ENCODE results near the gene NKD1.

DNA sequence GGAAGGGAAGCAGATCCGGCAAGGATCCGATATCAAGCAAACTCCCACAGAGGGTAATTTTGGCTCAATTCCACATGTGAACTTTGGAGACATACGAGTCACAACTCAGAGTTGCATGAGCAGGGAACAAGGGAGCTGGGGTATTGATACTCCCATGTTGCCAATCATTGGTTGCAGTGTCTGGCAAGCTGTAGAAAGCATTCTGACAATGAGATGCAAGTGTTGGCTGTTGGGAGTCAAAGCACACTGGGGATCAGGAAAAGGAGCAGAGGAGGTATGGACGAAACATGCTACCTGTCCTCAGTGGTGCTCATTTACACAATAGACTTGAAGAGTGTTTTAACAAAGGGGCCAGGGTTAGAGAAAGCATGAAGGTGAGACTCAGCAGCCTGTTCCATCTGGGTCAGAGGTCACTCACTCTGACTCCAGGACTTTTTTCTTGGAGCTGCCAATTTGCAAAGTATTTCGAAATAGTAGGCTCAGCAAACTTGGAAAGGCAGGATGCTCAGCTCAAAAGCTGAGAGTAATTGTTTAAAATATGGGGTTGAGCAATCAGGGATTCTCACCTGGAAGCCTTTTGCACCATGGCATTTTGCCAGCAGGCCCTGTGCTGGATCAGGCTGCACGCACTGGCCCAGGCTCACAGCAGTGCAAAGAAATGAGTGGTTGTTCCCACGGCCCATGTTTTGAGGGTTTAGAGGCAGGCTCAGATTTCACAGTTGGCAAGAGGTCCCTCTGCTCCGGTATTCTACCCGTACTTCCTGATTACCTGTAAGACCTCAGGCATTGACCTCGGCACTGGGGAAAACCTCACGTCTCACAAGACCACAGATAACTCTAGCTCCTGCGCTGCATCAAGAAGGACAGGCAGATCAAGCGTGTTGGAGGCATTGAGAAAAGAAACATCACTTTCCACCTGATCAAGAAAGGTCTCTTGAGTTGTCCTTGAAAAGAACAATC is 17.6 kb upstream of the NKD1 start:
- TF ChIP-seq POLR2A (IDR thresholded peaks at IDR 0.05) (no peak), EP300 (IDR thresholded peaks at IDR 0.05) (no peak), POLR2AphosphoS5 (IDR thresholded peaks at IDR 0.05) (no peak)
- TF ChIP-seq, protein P1, sequence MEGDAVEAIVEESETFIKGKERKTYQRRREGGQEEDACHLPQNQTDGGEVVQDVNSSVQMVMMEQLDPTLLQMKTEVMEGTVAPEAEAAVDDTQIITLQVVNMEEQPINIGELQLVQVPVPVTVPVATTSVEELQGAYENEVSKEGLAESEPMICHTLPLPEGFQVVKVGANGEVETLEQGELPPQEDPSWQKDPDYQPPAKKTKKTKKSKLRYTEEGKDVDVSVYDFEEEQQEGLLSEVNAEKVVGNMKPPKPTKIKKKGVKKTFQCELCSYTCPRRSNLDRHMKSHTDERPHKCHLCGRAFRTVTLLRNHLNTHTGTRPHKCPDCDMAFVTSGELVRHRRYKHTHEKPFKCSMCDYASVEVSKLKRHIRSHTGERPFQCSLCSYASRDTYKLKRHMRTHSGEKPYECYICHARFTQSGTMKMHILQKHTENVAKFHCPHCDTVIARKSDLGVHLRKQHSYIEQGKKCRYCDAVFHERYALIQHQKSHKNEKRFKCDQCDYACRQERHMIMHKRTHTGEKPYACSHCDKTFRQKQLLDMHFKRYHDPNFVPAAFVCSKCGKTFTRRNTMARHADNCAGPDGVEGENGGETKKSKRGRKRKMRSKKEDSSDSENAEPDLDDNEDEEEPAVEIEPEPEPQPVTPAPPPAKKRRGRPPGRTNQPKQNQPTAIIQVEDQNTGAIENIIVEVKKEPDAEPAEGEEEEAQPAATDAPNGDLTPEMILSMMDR (IDR thresholded peaks at IDR 0.05), result no peak

Data from stomach (tissue), 4 donors.